Measurements from ENCODE around the gene GPR153.
"Not testable (repeated sequence)": the region's sequence is repeated elsewhere in the genome, so short reads cannot be mapped to it uniquely, and the experiment has no call there.

The GPR153 gene

GRCh38 chr1:6260961-6261614 is at the start of gene GPR153:
Gene GPR153 (minus strand): TSS chr1:6261098. CDS start chr1:6254905, 6,193 bp downstream.
- DNase-seq (ENCODE audit: low read depth in 2 of 2, low spot score in 1 of 2) = no peak

GRCh38 chr1:6310116-6310848 is 49.4 kb upstream of the GPR153 start:
- DNase-seq (ENCODE audit: low read depth in 2 of 2, low spot score in 1 of 2) = no peak

- no peak for DNase-seq (ENCODE audit: low read depth in 2 of 2, low spot score in 1 of 2)
Measured at GRCh38 chr1:6309564-6309963, 48.7 kb upstream of the GPR153 start.

DNA sequence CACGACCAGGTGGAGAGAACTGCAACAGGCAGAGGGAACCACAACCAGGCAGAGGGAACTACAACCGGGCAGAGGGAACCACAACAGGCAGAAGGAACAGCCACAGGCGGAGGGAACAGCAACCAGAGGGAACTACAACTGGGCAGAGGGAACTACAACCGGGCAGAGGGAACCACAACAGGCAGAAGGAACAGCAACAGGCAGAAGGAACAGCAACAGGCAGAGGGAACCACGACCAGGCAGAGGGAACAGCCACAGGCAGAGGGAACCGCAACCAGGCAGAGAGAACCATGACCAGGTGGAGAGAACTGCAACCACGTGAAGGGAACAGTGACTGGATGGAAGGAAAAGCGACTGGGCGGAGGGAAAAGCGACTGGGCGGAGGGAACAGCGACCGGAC is 47.6 kb upstream of the GPR153 start:
- no peak for DNase-seq (ENCODE audit: low read depth in 2 of 2, low spot score in 1 of 2)

DNA sequence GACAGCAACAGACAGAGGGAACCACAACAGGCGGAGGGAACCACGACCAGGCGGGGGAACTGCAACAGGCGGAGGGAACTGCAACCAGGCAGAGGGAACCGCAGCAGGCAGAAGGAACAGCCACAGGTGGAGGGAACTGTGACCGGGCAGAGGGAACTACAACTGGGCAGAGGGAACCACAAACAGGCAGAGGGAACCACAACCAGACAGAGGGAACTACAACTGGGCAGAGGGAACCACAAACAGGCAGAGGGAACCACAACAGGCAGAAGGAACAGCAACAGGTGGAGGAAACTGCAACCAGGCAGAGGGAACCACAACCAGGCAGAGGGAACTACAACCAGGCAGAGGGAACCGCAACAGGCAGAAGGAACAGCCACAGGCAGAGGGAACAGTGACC is 46.8 kb upstream of the GPR153 start:
- not testable (repeated sequence) for DNase-seq (ENCODE audit: low read depth in 2 of 2, low spot score in 1 of 2)

DNA sequence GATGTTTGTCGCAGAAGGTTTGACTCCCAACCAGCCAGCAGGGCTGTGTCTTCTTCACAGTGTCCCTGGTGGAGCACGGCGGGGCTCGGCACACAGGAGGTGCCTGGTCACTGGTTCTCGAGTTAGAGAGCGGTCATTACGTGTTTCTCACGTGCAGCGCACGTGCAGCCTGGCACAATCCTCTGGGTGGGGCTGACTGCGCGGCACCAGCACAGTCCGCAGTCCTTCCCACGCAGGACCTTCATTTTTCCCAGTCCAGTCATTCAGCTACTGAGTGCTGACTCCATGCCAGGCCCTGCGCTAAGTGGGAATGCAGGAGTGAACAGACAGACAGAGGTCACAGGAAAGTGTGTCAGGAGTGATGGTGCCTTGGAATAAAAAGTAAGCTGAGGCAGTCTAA is 46.2 kb upstream of the GPR153 start:
- no peak for DNase-seq (ENCODE audit: low read depth in 2 of 2, low spot score in 1 of 2)

- no peak for DNase-seq (ENCODE audit: low read depth in 2 of 2, low spot score in 1 of 2)
Measured at GRCh38 chr1:6303397-6304012, 42.6 kb upstream of the GPR153 start.

- DNase-seq (ENCODE audit: low read depth in 2 of 2, low spot score in 1 of 2) = no peak
Measured at GRCh38 chr1:6302568-6302967, 41.7 kb upstream of the GPR153 start.

- no peak for DNase-seq (ENCODE audit: low read depth in 2 of 2, low spot score in 1 of 2)
Measured at GRCh38 chr1:6301526-6301925, 40.6 kb upstream of the GPR153 start.

- DNase-seq (ENCODE audit: low read depth in 2 of 2, low spot score in 1 of 2) = no peak
Measured at GRCh38 chr1:6300342-6301048, 39.6 kb upstream of the GPR153 start.

DNA sequence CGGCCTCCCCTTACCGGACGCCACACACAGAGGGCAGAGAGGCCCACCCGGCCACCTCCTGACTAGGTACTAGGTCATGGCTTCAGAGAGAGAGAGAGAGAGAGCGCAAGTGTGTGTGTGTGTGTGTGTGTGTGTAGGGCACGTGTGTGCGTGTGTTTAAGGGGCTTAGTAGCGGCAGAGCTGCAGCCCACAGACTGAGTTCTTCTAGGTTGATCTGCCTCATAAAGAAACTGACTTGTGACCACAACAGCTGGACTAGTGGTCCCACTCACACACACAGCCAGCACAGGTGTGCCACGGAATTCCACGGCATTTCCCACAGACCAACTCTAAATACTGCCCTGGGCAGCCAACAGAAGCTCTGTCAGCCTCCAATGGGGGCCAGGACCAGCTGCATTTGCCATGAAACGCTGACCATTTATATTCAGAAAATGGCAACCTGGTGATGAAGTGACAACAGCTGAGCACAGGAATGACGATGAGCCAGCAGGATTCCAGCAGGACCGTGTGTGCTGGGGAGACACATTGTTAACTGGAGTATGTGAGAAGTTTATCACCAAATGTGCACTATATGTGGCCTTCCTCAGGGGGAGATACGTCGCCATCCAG is 38.8 kb upstream of the GPR153 start:
- no peak for DNase-seq (ENCODE audit: low read depth in 2 of 2, low spot score in 1 of 2)

DNA sequence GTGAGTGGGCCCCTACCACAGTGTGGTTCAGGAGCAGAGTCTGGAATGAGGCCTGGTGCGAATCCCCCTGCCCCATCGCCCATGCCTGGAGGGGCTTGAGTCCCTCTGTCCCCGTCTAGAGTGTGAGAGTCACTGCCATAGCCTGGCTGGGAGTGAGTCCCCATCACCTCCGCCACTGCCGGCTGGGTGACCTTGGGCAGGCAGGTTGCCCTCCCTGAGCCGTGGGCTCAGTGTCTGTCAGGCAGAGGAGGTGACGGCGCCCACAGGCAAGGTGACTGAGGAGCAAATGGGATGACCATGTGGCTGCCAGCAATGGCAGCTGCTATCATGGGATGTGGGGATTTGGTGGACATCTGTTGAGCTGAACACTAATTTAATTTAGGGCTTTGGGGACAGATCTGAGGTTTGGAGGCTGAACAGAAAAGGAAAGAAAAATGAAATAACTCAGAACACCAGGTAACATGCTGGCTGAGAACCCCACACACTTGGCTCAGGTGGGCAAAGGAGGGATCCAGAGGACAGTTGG is 38.1 kb upstream of the GPR153 start:
- DNase-seq (ENCODE audit: low read depth in 2 of 2, low spot score in 1 of 2) = no peak

DNA sequence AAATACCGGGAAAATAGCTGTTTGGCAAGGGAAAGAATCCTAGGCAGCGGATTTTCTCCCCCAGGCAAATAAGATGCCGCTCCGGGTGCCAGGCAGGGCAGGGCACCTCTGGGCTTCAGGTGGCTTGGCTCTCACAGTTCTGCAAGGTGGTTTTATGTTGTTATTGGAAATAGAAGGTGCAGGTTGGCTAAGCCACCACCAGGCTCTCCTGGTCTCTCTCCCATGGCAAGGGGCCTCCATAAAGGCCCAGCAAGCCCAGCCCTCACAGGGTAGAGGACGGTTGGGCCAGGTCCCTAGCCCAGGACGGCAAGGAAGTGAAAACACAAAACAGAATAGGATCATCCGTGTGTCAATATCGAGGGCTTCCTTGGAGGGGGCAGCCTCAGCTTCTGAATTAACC is 37.6 kb upstream of the GPR153 start:
- DNase-seq (ENCODE audit: low read depth in 2 of 2, low spot score in 1 of 2) = no peak

DNA sequence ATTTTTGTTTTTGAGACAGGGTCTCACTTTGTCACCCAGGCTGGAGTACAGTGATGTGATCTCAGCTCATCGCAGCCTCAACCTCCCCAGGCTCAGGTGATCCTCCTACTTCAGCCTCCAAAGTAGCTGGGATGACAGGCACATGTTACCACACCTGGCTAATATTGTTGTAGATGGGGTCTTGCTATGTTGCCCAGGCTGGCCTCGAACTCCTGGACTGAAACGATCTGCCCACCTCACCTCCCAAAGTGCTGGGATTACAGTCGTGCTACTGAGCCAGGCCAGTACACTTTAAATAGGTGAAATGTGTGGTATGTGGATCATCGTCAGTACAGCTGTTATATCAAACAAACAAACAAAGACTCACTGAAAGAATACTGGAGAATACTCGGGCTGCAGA is 35.0 kb upstream of the GPR153 start:
- DNase-seq (ENCODE audit: low read depth in 2 of 2, low spot score in 1 of 2) = no peak

GRCh38 chr1:6294890-6295556 is 34.1 kb upstream of the GPR153 start:
- DNase-seq (ENCODE audit: low read depth in 2 of 2, low spot score in 1 of 2) = no peak

DNA sequence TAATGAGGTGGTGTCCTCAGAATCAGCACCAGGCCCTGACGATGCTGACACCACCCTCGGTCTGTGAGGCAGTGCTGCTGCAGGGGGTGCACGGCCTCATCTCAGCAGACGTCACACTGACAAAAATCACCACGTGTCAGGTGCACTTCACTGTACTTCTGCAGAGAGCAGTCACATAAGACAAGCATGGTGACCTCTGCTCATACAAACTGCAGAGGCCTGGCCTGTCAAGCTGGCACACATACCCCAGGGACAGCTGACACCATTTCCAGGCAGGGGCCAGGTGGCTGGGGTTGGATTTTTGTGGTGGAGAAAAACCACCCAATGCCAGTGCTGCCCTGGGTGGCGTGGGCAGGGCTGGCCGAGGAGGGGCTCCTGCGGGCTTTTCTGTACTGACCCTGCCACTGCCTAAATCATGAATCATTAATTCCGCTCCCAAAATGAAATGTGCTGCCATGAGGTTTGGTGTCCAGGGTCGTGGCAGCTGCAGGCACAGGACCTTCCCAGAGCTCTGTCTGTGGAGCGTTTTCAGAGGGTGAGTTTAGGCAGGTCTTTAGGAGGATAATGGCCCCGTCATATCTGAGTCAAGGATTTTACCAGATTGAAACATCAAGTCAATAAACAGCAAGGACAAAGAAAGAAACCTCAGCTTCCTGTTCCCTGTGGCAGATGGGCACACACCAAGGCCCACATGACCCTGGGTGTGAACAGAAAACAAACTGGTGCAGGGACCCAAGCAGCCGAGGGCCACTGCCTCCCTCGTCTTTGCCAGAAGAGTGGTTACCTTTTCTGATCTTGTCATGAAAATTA is 33.4 kb upstream of the GPR153 start:
- DNase-seq (ENCODE audit: low read depth in 2 of 2, low spot score in 1 of 2) = no peak

DNA sequence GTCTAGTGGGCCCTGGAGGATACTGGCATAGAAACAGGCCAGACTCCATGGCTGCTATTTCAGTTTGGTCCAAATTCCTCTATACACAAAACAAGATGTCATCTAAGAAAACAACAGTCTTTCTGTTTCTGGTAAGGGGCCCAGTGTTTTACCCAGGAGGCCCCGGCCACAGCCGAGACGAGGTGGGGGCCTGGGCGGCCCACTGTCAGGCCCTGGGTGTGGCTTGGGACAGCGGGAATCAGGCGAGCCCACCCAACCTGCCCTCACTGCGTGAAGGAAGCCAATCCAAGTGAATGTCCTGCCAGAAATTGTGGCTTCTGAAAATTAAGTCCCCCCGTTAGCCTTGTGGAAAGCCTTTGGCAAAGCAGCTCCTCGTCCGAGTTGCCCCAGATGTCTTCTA is 31.2 kb upstream of the GPR153 start:
- DNase-seq (ENCODE audit: low read depth in 2 of 2, low spot score in 1 of 2) = no peak

- DNase-seq (ENCODE audit: low read depth in 2 of 2, low spot score in 1 of 2) = no peak
Measured at GRCh38 chr1:6288665-6289064, 27.8 kb upstream of the GPR153 start.

DNA sequence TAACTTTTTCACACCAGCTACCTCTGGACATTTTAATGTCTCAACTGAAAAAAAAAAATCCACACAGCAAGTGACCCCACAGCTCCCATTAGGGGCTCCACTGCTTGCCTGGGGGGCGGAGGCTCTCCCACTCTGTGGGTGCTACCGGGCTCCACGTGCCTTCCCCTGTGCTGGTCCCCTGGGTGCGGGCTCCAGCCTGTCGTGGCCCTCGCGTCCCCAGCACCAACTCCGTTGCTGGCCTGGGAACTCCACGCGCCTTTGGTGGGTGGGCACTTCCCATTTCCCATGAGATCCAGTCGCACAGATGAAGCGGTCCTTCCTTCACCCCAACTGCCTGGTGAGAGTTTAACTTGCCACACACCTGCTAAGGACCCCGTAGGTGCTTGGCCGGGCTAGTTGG is 27.1 kb upstream of the GPR153 start:
- no peak for DNase-seq (ENCODE audit: low read depth in 2 of 2, low spot score in 1 of 2)

GRCh38 chr1:6287431-6287886 is 26.6 kb upstream of the GPR153 start:
- no peak for DNase-seq (ENCODE audit: low read depth in 2 of 2, low spot score in 1 of 2)
